ENCODE results near the gene GSTM4.
A peak's percentile ranks its signal among the peaks of the same experiment; 100 is the strongest.

The GSTM4 gene

GRCh38 chr1:109655615-109656519, at the start of gene GSTM4:
TSS of gene GSTM4 (plus strand) at chr1:109656099. CDS start at chr1:109656390, 291 bp downstream.
- peak; percentile 74 for DNase-seq

GRCh38 chr1:109609881-109610280, 46.0 kb upstream of the GSTM4 start:
- no peak for DNase-seq

GRCh38 chr1:109610609-109611307, 45.1 kb upstream of the GSTM4 start:
- no peak for DNase-seq

GRCh38 chr1:109611308-109611990, 44.5 kb upstream of the GSTM4 start:
- DNase-seq: no peak

GRCh38 chr1:109613361-109614147, 42.3 kb upstream of the GSTM4 start:
- DNase-seq: no peak

GRCh38 chr1:109615879-109616278, 40.0 kb upstream of the GSTM4 start:
- peak; percentile 95 for DNase-seq

GRCh38 chr1:109616391-109616790, 39.5 kb upstream of the GSTM4 start:
- DNase-seq: peak; percentile 72

GRCh38 chr1:109617291-109617801, 38.6 kb upstream of the GSTM4 start:
- DNase-seq: peak; percentile 90

- DNase-seq: peak; percentile 50
These were observed 37.0 kb upstream of the GSTM4 start for GRCh38 chr1:109618661-109619575.

- peak; percentile 95 for DNase-seq
These were observed 36.1 kb upstream of the GSTM4 start, which contains the start of the genes AMPD2 and GNAT2 for GRCh38 chr1:109619576-109620400. TSS of gene AMPD2 (plus strand) at chr1:109619837. CDS start at chr1:109621176, 1,339 bp downstream. TSS of gene GNAT2 (minus strand) at chr1:109619616. CDS start at chr1:109612870, 6,746 bp downstream.

- DNase-seq: no peak
These were observed 35.5 kb upstream of the GSTM4 start for GRCh38 chr1:109620401-109620791.

- DNase-seq: peak; percentile 94
These were observed 35.0 kb upstream of the GSTM4 start for GRCh38 chr1:109620841-109621286.

- no peak for DNase-seq
These were observed 34.3 kb upstream of the GSTM4 start for GRCh38 chr1:109621379-109622136.

GRCh38 chr1:109622137-109622892, 33.6 kb upstream of the GSTM4 start:
- DNase-seq: no peak

GRCh38 chr1:109622895-109623294, 33.0 kb upstream of the GSTM4 start:
- no peak for DNase-seq

GRCh38 chr1:109623601-109624161, 32.2 kb upstream of the GSTM4 start:
- no peak for DNase-seq

GRCh38 chr1:109624201-109625010, 31.5 kb upstream of the GSTM4 start:
- DNase-seq: no peak
